Glomerular endothelial cell (primary cell): Measurements from ENCODE around the gene ENHO. TPM values are rescaled to one million over a fixed set of nuclear protein-coding genes. Genes with fewer than 3 reads are reported as not detected.
"Not testable (repeated sequence)": the region's sequence is repeated elsewhere in the genome, so short reads cannot be mapped to it uniquely, and the experiment has no call there.

ENCODE experiments used
- DNase-seq: peaks from one replicate; pipeline ENCODE4 v3.0.0-alpha.2; 2011; ENCODE audit warnings: low read depth, low spot score; ENCODE audit errors: extremely low read depth
- total RNA-seq: library from RNA; depleted of rRNA; stranded (reverse); fragments of >200 nt; gene quantifications from 2 replicates; pipeline ENCODE4 v1.2.3, GENCODE V29; 2015

The ENHO gene
- total RNA-seq, 1 donor from 2014 or later = not detected

GRCh38 chr9:34484678-34485077 is 38.1 kb downstream of the ENHO start:
- no peak for DNase-seq

GRCh38 chr9:34482746-34483145 is 40.0 kb downstream of the ENHO start:
- not testable (repeated sequence) for DNase-seq

- not testable (repeated sequence) for DNase-seq
These were observed 41.2 kb downstream of the ENHO start for GRCh38 chr9:34481620-34482019.

- DNase-seq = no peak
These were observed 43.3 kb downstream of the ENHO start for GRCh38 chr9:34479431-34479866.

- DNase-seq = no peak
These were observed 45.2 kb downstream of the ENHO start for GRCh38 chr9:34477541-34477940.

GRCh38 chr9:34475097-34475496 is 47.7 kb downstream of the ENHO start:
- DNase-seq = no peak

Other genes with a start within 250 kb of the ENHO start
- gene KIF24, start 193.7 kb downstream of the ENHO start, total RNA-seq = 0.63 and 1.8 TPM in 2 replicates
- 29.7 and 34.0 TPM in 2 replicates for gene NUDT2, start 193.4 kb downstream of the ENHO start, total RNA-seq
- 14.2 and 15.2 TPM in 2 replicates for gene MYORG, start 146.1 kb downstream of the ENHO start, total RNA-seq
- gene FAM219A, start 64.4 kb downstream of the ENHO start, total RNA-seq = 37.5 and 49.8 TPM in 2 replicates
- gene DNAI1, start 64.2 kb downstream of the ENHO start, total RNA-seq = not detected in 2 replicates
- not detected in 2 replicates for gene CNTFR, start 66.7 kb upstream of the ENHO start, total RNA-seq
- 17.5 and 21.5 TPM in 2 replicates for gene RPP25L, start 89.1 kb upstream of the ENHO start, total RNA-seq
- gene DCTN3, start 97.5 kb upstream of the ENHO start, total RNA-seq = 97.1 and 138 TPM in 2 replicates
- gene ARID3C, start 106.1 kb upstream of the ENHO start, total RNA-seq = 0.29 TPM in 1 of 2 replicates, not detected in the other
- gene SIGMAR1, start 114.8 kb upstream of the ENHO start, total RNA-seq = 105 and 134 TPM in 2 replicates
- 29.9 and 39.8 TPM in 2 replicates for gene GALT, start 123.7 kb upstream of the ENHO start, total RNA-seq
- 5.7 and 9.3 TPM in 2 replicates for gene IL11RA, start 129.2 kb upstream of the ENHO start, total RNA-seq
- not detected in 2 replicates for gene CCL27, start 139.7 kb upstream of the ENHO start, total RNA-seq
- not detected in 2 replicates for gene CCL19, start 168.3 kb upstream of the ENHO start, total RNA-seq
- 0.19 and 0.64 TPM in 2 replicates for gene CCL21, start 187.1 kb upstream of the ENHO start, total RNA-seq